HepG2 (cell line): ENCODE data around the gene C20orf204. TPM values are rescaled to one million over a fixed set of nuclear protein-coding genes. Genes with fewer than 3 reads are reported as not detected.

ENCODE experiments used
- ATF2 ChIP-seq: sonication (generic); formaldehyde crosslinking; IDR thresholded peaks from 2 replicates; pipeline ENCODE4 v1.4.0; 2020; ENCODE audit warnings: missing genetic modification reagents
- DMAP1 ChIP-seq: IDR thresholded peaks from 2 replicates; pipeline ENCODE4 v1.6.1; 2016
- GABPB1 ChIP-seq: IDR thresholded peaks from 2 replicates; pipeline ENCODE4 v1.6.1; 2016; ENCODE audit warnings: mild to moderate bottlenecking, missing genetic modification reagents, moderate library complexity, missing compliant biosample characterization
- KLF15 ChIP-seq: sonication (generic); formaldehyde crosslinking; IDR thresholded peaks from 2 replicates; pipeline ENCODE4 v1.8.1; 2023; ENCODE audit warnings: borderline replicate concordance, mild to moderate bottlenecking, inconsistent platforms, missing genetic modification reagents, mixed read lengths
- RBFOX2 ChIP-seq: fragments of 200-400 bp; formaldehyde crosslinking; IDR thresholded peaks from 2 replicates; pipeline ENCODE4 v1.6.1; 2017; ENCODE audit warnings: low read depth, mild to moderate bottlenecking, low read length
- SMARCC2 ChIP-seq: fragments of 450-650 bp; IDR thresholded peaks from 2 replicates; pipeline ENCODE4 v1.6.1; 2017; ENCODE audit warnings: antibody characterized with exemption, mild to moderate bottlenecking
- TGIF2 ChIP-seq: IDR thresholded peaks from 2 replicates; pipeline ENCODE4 v1.6.1; 2016; ENCODE audit warnings: control low read depth, missing compliant biosample characterization
- ZKSCAN8 ChIP-seq: IDR thresholded peaks from 2 replicates; pipeline ENCODE4 v1.6.1; 2016; ENCODE audit warnings: borderline replicate concordance, missing genetic modification reagents, missing compliant biosample characterization
- ZNF180 ChIP-seq: sonication (generic); formaldehyde crosslinking; IDR thresholded peaks from 2 replicates; pipeline ENCODE4 v1.4.0; 2020; ENCODE audit warnings: low read depth, missing genetic modification reagents, borderline replicate concordance
- ZNF205 ChIP-seq: IDR thresholded peaks from 2 replicates; pipeline ENCODE4 v1.6.1; 2018; ENCODE audit warnings: missing biosample characterization, missing genetic modification reagents
- ZNF256 ChIP-seq: sonication (generic); formaldehyde crosslinking; conservative IDR thresholded peaks from 2 replicates; pipeline ENCODE4 v1.4.0; 2020; ENCODE audit warnings: missing genetic modification reagents
- ZNF292 ChIP-seq: sonication (generic); formaldehyde crosslinking; IDR thresholded peaks from 2 replicates; pipeline ENCODE4 v1.8.1; 2022; ENCODE audit warnings: mild to moderate bottlenecking, low read depth, missing genetic modification reagents, borderline replicate concordance
- ZNF749 ChIP-seq: sonication (generic); formaldehyde crosslinking; IDR thresholded peaks from 2 replicates; pipeline ENCODE4 v1.8.0; 2022; ENCODE audit warnings: mild to moderate bottlenecking, missing genetic modification reagents, moderate library complexity, borderline replicate concordance
- ZSCAN20 ChIP-seq: sonication (generic); formaldehyde crosslinking; IDR thresholded peaks from 2 replicates; pipeline ENCODE4 v1.4.0; 2020; ENCODE audit warnings: missing genetic modification reagents, mild to moderate bottlenecking, borderline replicate concordance
- polyA plus RNA-seq, 8 experiments: library from polyadenylated mRNA; depleted of rRNA in 3 of 8; stranded (reverse) in 7 of 8; unstranded in 1 of 8; fragments of >200 nt; fragmentation: Illumina TruSeq in 4 of 8; extraction: Trizol in 4 of 8; gene quantifications; 2 replicates each; pipeline versions ENCODE4 v1.2.1 to v1.2.3, GENCODE V29; 2011 to 2016; ENCODE audit warnings: low read depth in 4 of 8, missing spikeins in 1 of 8, mixed read lengths in 1 of 8; ENCODE audit not compliant: insufficient read depth in 1 of 8
- total RNA-seq, 5 experiments: library from RNA; depleted of rRNA; stranded (reverse); fragments of >200 nt; fragmentation: Illumina TruSeq; extraction: Trizol; gene quantifications; 2 replicates each; pipeline ENCODE4 v1.2.3, GENCODE V29; 2016; ENCODE audit warnings: low read depth in 1 of 5
- TF ChIP-seq, protein P1 (sequence below), 2 experiments: sonication (generic) in 1 of 2; formaldehyde crosslinking in 1 of 2; IDR thresholded peaks; 2 replicates each; pipeline versions ENCODE4 v1.4.0 to v1.6.1; 2016 to 2020; ENCODE audit warnings: borderline replicate concordance in 1 of 2, low read depth in 1 of 2, mild to moderate bottlenecking in 1 of 2, missing genetic modification reagents in 1 of 2
- TF ChIP-seq, protein P2 (sequence below): sonication (generic); formaldehyde crosslinking; conservative IDR thresholded peaks from 2 replicates; pipeline ENCODE4 v1.5.0; 2020; ENCODE audit warnings: missing genetic modification reagents
- TF ChIP-seq, protein P3 (sequence below): sonication (generic); formaldehyde crosslinking; conservative IDR thresholded peaks from 2 replicates; pipeline ENCODE4 v1.8.0; 2022; ENCODE audit warnings: missing genetic modification reagents

C20orf204 gene
- total and polyA plus RNA-seq, 2 of the 13 experiments (the other 11 are each of a cell fraction or from before 2014, with no cell fraction given), result 22.1 to 80.0 TPM

- TF ChIP-seq, protein P1, sequence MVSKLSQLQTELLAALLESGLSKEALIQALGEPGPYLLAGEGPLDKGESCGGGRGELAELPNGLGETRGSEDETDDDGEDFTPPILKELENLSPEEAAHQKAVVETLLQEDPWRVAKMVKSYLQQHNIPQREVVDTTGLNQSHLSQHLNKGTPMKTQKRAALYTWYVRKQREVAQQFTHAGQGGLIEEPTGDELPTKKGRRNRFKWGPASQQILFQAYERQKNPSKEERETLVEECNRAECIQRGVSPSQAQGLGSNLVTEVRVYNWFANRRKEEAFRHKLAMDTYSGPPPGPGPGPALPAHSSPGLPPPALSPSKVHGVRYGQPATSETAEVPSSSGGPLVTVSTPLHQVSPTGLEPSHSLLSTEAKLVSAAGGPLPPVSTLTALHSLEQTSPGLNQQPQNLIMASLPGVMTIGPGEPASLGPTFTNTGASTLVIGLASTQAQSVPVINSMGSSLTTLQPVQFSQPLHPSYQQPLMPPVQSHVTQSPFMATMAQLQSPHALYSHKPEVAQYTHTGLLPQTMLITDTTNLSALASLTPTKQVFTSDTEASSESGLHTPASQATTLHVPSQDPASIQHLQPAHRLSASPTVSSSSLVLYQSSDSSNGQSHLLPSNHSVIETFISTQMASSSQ (IDR thresholded peaks at IDR 0.05; ENCODE audit: low read depth), result no peak
- TF ChIP-seq, protein P1 (CRISPR knock-in tag; IDR thresholded peaks at IDR 0.05; ENCODE audit: borderline replicate concordance), result no peak
- TF ChIP-seq KLF15, result no peak
- 0 out of 2 replicates have a peak, but pooled peaks have one; percentile 22 for TF ChIP-seq ATF2
- peak; percentile 35; the same call in 1 of the 2 replicates for TF ChIP-seq DMAP1 (CRISPR knock-in tag)
- peak; percentile 42; the same call in 1 of the 2 replicates for TF ChIP-seq GABPB1
- no peak for TF ChIP-seq SMARCC2
- peak; percentile 81 for TF ChIP-seq RBFOX2
- TF ChIP-seq ZNF292, result no peak
- TF ChIP-seq ZNF180, result no peak
- TF ChIP-seq ZKSCAN8 (CRISPR knock-in tag), result no peak
- TF ChIP-seq ZSCAN20, result no peak
- TF ChIP-seq, protein P2, sequence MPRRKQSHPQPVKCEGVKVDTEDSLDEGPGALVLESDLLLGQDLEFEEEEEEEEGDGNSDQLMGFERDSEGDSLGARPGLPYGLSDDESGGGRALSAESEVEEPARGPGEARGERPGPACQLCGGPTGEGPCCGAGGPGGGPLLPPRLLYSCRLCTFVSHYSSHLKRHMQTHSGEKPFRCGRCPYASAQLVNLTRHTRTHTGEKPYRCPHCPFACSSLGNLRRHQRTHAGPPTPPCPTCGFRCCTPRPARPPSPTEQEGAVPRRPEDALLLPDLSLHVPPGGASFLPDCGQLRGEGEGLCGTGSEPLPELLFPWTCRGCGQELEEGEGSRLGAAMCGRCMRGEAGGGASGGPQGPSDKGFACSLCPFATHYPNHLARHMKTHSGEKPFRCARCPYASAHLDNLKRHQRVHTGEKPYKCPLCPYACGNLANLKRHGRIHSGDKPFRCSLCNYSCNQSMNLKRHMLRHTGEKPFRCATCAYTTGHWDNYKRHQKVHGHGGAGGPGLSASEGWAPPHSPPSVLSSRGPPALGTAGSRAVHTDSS (CRISPR knock-in tag), result 0 out of 2 replicates have a peak, but pooled peaks have one; percentile 49
- TF ChIP-seq ZNF205 (CRISPR knock-in tag), result 0 out of 2 replicates have a peak, but pooled peaks have one; percentile 27
- no peak for TF ChIP-seq ZNF256
- no peak for TF ChIP-seq TGIF2 (CRISPR knock-in tag)
- TF ChIP-seq, protein P3, sequence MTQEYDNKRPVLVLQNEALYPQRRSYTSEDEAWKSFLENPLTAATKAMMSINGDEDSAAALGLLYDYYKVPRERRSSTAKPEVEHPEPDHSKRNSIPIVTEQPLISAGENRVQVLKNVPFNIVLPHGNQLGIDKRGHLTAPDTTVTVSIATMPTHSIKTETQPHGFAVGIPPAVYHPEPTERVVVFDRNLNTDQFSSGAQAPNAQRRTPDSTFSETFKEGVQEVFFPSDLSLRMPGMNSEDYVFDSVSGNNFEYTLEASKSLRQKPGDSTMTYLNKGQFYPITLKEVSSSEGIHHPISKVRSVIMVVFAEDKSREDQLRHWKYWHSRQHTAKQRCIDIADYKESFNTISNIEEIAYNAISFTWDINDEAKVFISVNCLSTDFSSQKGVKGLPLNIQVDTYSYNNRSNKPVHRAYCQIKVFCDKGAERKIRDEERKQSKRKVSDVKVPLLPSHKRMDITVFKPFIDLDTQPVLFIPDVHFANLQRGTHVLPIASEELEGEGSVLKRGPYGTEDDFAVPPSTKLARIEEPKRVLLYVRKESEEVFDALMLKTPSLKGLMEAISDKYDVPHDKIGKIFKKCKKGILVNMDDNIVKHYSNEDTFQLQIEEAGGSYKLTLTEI (CRISPR knock-in tag), result no peak
- TF ChIP-seq ZNF749 (CRISPR knock-in tag), result peak; percentile 14; the same call in 1 of the 2 replicates
Observed at GRCh38 chr20:64049060-64049877, 13.3 kb downstream of the C20orf204 start, which contains the start of gene SOX18 (continued).
